GM15510 (cell line): ENCODE results near the gene FNDC3A.

Source experiments
- POLR2A ChIP-seq: IDR thresholded peaks from 3 replicates; pipeline ENCODE4 v1.6.1; 2011; ENCODE audit warnings: borderline replicate concordance; ENCODE audit not compliant: insufficient read length; ENCODE audit errors: extremely low read depth

Gene FNDC3A

DNA sequence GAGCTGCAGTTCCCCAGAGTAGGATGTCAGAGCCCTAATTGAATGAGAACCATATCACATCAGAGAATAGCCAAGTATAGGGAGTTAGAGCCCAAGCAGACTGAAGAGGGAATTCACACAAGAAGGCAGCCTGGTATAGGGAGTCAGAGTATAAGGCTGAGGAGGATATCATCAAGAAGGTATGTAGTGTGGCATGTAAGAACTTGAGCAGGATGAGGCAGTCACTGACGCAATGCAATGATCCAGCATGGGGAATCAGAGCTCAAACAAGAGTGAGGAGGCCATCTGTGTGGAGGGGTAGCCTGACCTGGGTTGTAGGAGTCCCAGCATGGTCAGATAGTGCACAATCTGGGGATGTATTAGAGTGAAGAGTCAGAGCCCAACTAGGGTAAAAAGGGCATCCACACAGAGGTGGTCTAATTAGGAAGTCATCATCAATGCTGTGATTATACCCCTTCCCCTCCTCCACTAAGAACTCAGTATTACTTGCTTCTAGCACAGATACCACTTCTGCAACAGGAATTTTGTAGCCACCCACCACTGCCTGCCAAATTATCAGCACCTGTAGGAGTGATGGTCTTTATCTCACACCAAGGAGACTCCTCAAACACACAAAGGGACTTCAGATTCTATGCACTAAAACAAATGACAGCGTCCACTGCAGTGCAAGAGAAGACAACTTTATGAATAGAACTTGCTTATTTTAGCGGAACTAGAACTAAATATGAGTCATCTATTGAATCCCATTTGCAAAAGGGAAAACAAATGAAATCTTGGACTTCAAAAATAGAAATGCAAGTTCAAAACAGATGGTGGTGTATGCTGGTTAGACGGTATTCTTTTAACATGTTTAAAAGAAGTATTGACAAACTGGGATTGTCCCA is 107.2 kb downstream of the FNDC3A start:
- no peak for TF ChIP-seq POLR2A

DNA sequence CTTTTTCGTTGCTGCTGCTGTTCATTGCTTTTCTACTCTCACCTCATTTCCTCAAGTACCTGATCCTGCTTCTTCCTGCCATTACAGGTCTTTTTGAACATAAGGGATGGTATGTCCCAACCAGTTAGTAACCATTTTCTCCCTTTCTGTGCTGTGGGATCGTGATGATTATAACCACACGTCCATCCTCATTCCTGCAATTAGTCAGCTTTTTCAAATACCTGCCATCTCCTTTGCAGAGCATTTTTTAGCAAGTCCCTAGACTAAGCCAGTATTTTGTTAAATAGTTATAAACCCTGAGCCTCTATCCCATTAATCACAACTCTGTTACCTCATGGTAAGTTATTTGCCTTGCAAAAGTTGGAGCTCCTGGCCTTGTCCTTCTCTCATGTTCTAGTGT is 109.2 kb downstream of the FNDC3A start:
- no peak for TF ChIP-seq POLR2A

DNA sequence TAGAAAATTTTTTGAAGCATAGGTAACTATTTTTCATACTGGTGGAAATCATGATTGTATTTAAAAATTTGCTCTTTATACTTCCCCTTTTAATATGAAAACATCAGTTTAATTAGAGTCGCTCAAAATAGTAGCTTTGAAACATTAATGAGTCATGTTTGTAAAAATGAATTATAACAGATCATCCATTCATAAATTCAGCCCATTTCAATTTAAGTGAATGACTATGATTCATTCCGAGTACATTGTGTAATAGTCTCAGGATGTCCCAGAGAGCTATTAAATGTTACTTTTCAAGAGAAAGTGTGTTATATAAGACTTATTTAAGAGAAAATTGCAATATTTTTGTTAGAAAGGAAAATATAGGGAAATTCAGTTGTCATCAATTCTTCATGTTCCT is 111.0 kb downstream of the FNDC3A start:
- no peak for TF ChIP-seq POLR2A

DNA sequence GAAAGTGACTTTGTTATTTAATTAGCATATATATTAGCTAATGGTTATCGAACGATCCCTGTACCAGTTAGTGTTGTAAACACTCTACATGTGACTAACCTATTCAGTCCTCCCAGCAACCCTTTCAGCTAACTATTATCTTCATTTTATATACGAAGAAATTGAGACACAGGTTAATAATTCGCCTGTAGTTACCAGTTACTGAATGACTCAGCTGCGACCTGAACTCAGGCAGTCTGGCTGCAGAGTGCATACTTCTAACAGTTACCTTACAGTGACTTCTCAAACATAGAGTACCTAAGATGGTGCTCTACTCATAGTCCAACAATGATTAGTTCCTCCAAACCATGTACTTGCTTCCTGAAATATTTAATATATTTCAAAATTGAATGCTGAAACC is 117.7 kb downstream of the FNDC3A start:
- TF ChIP-seq POLR2A, result no peak

DNA sequence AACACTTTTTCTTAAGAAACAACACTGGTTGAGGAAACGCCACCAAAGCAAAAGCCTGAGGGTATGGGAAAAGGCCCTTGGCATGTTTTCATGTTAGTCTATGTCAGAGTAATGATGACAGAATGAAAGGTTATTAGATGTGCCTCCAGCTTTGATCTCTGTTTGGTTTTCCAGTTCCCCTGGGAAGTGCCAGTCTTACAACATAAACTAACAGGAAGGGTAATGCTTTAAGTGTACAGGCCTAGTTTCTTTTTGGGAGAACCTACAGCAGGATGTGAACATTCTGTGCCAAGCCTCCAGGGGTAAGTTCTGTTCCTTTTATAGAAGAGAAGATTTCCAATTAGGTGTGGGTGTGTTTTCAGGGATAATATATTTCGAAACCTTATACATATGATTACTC is 121.7 kb downstream of the FNDC3A start:
- TF ChIP-seq POLR2A, result no peak

DNA sequence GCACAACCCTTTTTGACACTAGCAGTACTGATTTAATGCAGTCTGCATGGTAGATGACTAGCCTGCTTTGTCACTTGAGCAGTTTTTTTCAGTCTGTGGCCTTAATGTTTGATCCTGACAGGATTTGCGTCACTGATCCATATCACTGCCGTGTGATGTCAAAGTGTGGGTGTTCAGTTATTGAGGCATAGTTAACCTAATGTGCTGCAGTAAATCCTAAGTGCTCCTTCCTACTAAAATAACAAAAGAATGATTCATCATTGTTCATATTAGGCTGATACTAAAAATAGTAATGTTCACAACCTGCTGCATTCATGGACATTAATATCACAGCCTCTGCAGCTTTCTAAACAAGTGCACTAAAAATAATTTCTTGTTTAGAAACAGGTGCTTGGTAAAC is 122.5 kb downstream of the FNDC3A start:
- TF ChIP-seq POLR2A, result no peak

DNA sequence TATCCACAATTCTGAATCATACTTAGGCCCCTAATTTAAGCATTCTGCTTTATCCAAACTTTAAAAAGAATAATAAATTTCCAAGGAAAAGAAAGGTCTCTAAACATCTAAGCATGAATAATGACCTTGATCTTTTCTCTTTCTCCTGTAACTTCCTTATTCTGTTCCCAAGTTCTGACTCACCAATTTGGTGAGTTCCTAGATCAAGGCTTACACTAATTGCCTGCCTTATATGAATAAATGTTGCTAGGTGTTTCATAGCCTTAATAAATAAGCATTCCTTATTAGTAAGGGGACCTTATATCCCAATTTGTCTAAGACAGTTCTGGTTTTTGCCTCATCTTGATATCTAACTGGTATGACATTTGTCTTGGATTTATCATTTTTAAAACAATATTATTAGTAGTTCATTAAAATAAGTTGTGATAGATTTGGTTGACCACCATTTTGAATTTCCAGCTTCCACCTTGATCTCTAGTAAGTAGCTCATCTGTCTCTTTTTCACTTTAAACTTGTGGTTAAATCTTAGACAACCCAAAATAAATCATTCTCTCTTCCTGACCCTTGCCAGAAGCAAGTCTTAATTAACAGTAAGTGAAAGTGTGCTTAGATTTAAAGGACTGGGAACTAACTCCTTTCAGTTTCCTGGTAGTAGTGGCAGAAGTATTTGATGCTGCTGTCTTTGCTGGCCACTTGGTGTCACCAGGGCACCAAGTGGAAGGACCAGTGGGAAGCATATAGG is 123.2 kb downstream of the FNDC3A start:
- no peak for TF ChIP-seq POLR2A

DNA sequence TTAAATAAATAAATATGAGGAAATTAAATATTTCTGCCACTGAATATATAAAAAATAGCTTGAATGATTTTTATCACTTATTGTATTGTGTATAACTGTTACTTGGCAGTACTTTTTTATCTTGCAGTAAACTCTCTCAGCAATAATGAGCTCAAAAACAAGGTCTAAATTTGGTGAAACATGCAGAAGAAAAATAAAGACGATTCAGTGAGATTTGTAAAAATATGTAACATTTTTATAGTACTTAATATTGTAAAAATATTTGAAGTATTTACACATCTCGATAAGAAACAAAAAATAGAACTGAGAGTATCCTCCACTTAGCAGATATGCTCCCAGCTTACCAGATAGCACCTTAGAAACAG is 123.8 kb downstream of the FNDC3A start:
- no peak for TF ChIP-seq POLR2A

DNA sequence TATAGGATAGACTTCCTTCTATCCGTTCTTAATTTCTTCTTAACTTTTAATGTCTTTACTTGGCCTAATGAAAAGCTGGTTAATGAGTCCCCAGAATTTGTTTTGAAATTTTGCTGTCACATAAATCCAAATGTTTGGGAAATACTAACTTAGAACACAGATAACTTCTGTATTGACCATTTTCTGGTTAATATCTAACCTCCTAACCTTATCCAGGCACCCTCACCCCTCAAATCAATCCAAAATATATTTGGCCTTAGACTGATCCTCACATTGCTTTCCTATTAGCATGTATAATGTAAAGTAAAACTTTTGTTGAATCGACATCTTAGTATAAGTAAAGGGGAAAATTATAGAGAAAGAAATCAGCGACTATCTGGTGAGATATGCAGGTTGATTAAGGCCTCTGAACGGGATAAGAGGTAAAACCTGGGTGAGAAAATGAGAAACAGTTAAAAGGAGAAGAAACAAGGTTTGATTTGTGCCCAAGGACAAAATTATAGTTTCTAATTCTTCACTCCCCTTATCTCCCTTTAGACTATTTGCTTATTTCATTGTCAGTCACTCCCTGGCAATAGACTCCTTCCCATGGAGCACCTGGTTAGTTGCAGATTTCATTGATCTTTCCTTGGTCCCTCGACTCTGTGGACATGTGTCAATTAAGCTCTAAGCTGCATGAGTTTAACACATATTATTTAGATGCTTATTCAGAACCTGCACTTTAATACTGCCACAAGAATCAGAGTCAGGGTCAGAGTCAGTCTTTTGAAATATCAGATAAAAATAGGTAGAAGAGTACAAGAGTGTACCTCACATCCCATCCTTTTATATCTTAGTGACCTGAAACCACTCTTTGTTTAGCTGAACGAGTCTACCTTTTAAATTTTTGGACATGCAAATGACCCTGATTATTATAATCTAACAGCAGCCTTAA is 125.2 kb downstream of the FNDC3A start:
- no peak for TF ChIP-seq POLR2A

DNA sequence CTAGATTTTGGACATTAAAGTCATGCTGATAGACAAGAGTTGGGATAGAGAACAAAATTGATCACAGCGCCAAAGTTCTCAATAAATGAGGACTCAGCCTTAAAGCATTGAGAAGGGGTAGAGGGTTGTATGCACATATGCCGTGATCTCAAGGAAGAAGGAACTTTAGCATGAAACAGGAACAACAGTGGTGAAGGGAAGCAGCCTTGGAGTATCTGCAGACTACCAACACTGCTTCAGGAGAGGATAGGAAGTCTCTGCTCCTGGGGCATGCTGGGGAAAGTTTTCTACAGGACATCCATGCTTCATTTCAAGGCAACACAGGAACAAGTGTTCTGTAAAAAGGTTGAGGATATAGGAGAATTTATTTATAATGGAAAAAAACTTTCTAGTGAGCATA is 132.5 kb downstream of the FNDC3A start:
- TF ChIP-seq POLR2A, result no peak

DNA sequence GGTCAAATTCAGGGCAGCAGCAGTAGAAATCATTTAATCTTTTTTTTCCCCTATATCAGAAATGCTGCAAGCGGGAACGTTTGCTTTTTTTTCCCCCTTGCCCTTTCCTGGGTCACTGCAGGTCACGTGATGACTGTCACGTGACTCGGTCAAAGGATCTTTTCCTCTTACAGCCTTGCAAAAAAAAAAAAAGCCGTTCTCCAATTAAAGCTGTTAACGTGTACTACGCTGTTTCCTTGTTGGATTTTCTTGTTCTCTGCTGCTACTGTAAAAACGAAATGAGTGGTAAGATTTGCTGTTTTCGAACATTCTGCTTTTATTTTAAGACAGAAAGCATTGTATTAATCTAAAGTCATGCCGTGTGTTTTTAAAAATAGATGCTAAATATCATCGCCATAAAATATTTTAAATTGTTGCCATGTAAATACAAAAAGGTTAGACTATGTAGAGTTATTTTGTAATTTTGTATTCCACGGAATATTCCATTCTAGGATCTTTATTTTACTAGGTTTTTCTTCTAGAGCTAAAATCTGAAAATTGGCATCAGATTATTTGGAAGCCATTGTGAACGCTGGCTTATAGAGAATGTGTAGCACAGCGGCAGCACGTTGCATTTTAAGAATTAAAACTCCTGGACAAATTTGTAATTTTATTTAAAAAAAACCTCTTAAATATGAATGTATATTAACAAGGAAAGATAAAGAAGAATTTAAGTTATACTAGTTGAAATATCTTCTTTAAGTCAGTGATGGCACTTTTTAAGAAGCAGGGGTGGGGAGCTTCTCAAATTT is 134.6 kb downstream of the FNDC3A start:
- no peak for TF ChIP-seq POLR2A

DNA sequence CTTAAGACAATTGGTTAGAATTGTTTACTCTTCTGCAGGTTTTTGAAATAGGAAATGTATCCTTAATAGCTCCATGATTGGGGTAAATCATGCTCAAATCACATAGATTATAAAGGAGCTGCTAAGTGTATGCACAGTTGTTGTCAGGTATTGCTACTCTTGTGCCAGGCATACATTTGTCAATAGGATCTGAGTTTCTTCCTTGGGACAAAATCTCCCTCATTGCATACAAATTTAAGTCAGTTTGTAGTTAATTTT is 135.1 kb downstream of the FNDC3A start:
- TF ChIP-seq POLR2A, result no peak

DNA sequence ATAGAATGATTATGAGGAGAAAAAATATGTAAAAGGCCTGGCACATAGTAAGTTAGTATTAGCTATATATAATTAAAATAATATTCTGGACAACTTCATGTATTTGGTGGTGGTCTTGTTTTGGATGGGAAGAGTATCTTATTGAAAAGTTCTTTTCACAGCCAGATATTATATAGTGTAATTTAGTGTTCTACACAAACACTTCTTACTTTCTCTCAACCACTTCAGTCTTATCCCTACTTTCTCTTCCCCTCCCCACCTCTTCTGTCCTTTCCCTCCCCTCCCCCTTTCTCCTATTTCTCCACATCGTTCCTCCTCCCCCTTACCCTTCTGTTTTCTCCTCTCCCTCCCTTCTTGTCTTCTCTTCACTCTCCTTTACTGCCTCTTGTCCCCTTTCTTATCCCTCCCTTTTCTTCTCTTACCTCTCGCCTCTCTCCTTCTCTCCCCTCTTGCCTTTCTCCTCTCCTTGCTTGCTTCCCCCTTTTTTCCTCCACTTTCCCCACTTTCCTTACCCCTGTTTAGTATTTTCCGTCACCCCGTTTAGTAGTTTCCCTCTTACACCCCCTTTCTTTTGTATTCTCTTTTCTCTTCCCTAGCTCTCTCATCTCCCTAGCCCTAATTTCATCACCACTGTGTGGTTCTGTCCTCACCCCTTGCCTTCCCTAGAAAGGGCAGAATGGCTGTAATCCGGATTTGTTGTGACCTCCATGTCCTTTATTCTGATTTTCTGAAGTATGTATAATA is 137.2 kb downstream of the FNDC3A start:
- TF ChIP-seq POLR2A, result no peak
